GM19463 (cell line): ENCODE data around the gene TFF1.
"Not testable (repeated sequence)": the region's sequence is repeated elsewhere in the genome, so short reads cannot be mapped to it uniquely, and the experiment has no call there.

Experiments
- ATAC-seq: cut with Tn5 transposase; IDR thresholded peaks from one replicate; pipeline ENCODE4 v1.9.1; 2021; ENCODE audit warnings: mild to moderate bottlenecking, moderate library complexity; ENCODE audit not compliant: unreplicated experiment

TFF1 gene

DNA sequence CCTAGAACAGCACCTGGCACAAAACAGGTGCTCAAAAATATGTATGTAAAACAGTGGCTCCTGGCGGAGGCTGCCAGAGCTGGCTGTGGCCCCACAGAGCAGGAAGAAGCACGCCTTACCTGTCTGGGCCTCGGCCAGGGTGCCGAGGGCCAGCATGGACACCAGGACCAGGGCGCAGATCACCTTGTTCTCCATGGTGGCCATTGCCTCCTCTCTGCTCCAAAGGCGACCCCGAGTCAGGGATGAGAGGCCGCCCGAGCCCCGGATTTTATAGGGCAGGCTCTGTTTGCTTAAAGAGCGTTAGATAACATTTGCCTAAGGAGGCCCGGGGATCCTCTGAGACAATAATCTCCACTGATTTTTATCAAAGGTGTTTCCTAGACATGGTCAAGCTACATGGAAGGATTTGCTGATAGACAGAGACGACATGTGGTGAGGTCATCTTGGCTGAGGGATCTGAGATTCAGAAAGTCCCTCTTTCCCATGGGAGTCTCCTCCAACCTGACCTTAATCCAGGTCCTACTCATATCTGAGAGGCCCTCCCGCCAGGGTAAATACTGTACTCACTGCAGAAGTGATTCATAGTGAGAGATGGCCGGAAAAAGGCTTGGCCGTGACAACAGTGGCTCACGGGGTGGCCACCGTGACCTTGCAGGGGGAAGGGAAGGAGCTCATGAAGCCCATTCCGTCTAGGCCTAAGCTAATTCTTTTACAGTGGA, at the start of gene TFF1:
TFF1 (minus strand) TSS at position 244 of the 719 bp plus-strand sequence; CDS start at position 204, 40 bp downstream.
- no peak for ATAC-seq

- peak; percentile 87 for ATAC-seq
Observed at GRCh38 chr21:42414928-42415769, 48.8 kb upstream of the TFF1 start.

DNA sequence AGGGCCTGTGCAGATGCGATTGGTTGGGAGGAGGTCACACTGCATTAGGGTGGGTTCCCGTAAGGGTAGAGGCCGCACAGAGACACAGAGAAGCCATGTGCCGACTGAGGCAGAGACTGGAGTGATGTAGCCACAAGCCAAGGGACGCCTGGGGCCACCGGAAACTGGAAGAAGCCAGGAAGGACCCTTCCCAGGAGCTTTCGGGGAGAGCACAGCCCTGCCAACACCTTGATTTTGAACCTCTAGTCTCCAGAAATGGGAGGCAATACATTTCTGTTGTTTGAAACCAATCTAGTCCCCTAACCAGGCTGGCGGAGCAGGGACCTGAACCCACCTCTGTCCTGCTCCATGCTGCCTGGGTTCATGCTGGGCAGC, 48.2 kb upstream of the TFF1 start:
- ATAC-seq, result no peak

DNA sequence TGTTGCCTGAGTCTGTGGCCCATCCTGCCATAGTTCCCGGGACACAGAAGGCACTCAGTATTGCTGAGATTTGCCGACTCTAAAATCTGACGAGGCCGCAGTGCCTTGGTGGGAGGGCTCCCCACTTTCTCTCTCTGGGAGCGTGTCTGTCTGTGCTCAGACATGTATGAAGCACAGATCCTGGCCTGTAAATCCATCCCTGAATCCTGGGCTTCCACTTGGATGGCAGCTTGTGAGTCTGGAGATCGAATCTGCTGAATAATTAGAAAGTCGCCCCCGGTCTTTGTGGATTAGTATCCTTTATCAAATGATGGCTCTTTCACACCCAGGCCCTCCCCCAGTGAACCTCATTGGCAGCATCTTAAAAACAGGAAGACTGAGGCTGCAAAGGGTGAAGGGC, 47.7 kb upstream of the TFF1 start:
- no peak for ATAC-seq

- ATAC-seq, result no peak
Observed at GRCh38 chr21:42413500-42413899, 47.2 kb upstream of the TFF1 start.

DNA sequence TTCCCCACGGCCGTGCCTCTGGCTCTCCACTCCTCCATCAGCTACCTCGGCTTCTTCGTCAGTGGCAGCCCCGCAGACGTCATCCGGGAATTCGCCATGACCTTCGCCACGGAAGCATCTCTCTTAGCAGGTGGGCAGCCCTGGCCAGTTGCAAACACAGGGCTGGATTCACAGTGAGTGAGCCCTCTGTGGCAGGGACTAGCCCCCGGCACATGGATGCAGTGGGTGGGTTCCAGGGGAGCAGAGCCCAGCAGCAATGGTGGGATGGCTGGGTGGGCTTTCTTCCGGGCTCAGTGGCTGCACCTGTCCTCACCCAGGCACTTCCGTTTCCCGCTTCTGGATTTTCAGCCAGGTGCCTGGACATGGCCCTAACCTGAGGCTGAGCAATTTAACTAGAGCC, 46.8 kb upstream of the TFF1 start:
- ATAC-seq, result no peak

DNA sequence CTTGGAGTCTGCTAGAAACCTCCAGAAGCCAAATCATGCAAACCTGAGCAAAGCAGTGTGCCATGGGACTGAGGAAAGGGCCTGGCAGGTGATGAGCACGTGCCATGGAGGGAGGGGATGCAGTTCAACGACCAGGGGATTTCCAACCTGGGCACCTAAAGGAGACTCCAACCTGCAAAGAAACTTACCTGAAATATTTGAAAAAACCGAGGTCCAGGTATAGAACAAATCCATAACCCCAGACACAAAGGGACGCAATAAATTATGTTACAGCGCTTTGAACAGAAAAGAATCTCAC, 46.2 kb upstream of the TFF1 start:
- no peak for ATAC-seq

DNA sequence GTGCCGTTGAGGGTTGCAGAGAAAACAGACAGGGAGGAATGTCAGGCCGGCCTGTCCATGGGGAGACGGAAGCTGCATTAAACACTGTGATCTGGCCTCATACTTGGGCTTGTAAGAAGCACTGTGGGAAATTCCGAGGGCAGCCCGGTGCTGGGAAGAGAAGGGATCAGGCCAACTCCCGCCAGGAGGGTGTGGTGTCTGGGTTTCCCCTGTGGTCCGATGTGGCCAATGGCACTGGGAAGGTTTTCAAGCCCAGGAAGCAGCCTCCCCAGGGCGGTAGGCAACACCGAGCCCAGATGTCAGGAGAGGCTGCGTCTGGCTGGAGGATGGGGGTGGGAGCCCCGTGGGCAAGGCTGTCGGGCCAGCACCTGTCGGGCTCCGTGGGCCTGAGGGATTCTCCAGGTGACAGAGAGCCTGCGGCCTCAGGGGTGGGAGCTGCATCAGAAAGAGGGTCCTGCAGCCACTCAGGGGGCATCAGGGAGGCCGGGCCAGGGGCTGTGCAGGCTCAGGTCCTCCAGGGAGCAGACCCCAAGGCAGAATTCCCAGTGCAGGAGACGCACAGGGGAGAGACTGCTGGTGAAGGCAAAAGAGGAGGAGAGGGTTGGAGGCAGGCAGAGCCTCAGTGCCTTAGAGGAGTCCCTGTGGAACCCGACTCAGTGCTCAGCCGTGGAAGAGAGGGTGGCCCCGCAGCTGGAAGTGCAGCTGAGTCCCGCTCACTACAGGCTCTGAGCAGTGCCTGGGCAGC, 45.7 kb upstream of the TFF1 start:
- ATAC-seq, result no peak

GRCh38 chr21:42411197-42411869, 45.0 kb upstream of the TFF1 start:
- no peak for ATAC-seq

- no peak for ATAC-seq
Observed at GRCh38 chr21:42409366-42409765, 43.0 kb upstream of the TFF1 start.

GRCh38 chr21:42408718-42409117, 42.4 kb upstream of the TFF1 start:
- ATAC-seq, result not testable (repeated sequence)

DNA sequence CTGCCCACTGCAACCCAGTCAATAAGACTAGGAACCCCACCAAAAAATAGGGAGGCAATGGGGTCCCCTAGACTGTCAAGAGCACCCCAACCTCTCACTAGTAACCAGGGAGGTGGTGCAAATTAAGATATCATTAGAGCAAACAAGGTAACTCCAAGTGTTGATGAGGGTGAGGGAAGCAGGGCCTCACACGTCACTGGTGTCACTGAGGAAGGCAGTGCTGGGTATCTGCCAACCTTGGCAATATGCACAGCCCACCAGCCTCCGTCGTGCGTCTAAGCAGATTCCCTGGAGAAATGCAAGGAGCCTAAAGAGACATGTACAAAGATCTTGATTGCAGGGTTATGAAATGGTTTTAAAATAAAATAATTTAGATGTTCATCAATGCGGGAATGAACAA, 41.1 kb upstream of the TFF1 start:
- ATAC-seq, result no peak

DNA sequence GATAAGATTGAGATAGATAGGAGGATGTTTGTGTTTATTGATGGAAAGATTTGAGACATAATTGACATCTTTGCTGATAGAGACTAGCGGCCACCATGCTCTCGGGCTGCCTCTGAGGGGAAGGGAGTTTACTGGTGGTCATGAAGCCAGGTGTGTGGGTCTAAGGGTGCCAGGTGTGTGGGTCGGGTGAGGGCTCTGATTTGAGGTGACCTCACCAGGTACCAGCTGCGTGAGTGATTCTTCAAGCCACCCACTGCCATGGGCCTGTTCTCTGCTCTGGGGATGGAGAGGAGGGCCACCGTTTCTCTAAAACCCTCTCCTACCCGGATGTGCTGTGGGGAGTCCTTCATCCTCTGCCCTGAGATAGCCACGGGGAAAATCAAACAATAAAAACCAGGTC, 40.5 kb upstream of the TFF1 start:
- ATAC-seq, result no peak

GRCh38 chr21:42406201-42406621, 39.9 kb upstream of the TFF1 start:
- no peak for ATAC-seq

- no peak for ATAC-seq
Observed at GRCh38 chr21:42405064-42406013, 39.0 kb upstream of the TFF1 start.

DNA sequence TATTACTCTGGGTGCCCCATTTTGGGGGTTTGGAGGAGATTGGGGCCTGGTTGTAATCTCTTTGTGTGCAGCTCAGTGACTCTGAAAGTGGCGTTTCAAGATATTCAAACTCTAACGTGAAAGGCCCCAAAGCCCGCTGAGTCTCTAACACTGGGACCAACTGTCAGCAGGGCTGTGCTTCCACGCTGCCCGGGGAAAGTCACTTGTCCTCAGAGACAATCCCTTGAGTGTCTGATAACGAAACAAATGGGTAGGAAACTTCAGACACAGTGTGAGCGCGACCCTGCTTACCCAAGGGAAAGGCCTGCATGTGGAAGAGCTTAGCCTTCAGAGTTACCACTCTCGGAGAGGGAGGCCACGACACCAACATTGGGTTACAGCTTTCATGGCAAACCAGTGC, 38.2 kb upstream of the TFF1 start:
- no peak for ATAC-seq

GRCh38 chr21:42403611-42404231, 37.4 kb upstream of the TFF1 start, which contains the start of gene UBASH3A:
Gene UBASH3A (plus strand): TSS chr21:42403902. CDS start chr21:42403946, 44 bp downstream.
- no peak for ATAC-seq

GRCh38 chr21:42401820-42402251, 35.5 kb upstream of the TFF1 start:
- ATAC-seq, result no peak

DNA sequence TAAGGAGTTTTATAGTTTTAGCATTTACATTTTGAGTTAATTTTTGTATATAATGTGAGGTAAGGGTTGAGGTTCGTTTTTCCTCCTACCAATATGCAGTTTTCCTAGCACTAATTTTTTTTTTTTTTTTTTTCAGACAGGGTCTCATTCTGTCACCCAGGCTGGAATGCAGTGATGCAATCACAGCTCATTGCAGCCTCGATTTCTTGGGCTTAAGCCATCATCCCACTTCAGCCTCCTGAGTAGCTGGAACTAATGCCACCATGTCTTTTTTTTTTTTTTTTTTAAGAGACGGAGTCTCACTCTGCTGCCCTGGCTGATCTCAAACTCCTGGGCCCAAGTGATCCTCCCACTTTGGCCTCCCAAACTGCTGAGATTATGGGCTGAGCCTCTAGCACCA, 34.8 kb upstream of the TFF1 start:
- no peak for ATAC-seq
